GM12878 (cell line): ENCODE results near the gene SLU7. TPM values are rescaled to one million over a fixed set of nuclear protein-coding genes. Genes with fewer than 3 reads are reported as not detected.

Experiments
- BHLHE40 ChIP-seq, 2 experiments: fragments of 450-650 bp in 1 of 2; IDR thresholded peaks; 2 replicates each; pipeline ENCODE4 v1.6.1; 2011 to 2017; ENCODE audit warnings: low read depth in 2 of 2, borderline replicate concordance in 1 of 2, improper control_type of control experiment in 1 of 2, low read length in 1 of 2, mild to moderate bottlenecking in 1 of 2
- BRCA1 ChIP-seq: IDR thresholded peaks from 2 replicates; pipeline ENCODE4 v1.6.1; 2011; ENCODE audit warnings: low read depth, low read length, improper control_type of control experiment
- CBX5 ChIP-seq: sonication (generic); IDR thresholded peaks from 2 replicates; pipeline ENCODE4 v1.6.1; 2016; ENCODE audit warnings: low read depth, moderate library complexity, mild to moderate bottlenecking, inconsistent platforms
- HDAC2 ChIP-seq: fragments of 200-600 bp; sonication (generic); IDR thresholded peaks from 2 replicates; pipeline ENCODE4 v1.6.1; 2017
- NBN ChIP-seq: fragments of 450-650 bp; IDR thresholded peaks from 2 replicates; pipeline ENCODE4 v1.6.1; 2016
- NFYB ChIP-seq: IDR thresholded peaks from 2 replicates; pipeline ENCODE4 v1.6.1; 2011; ENCODE audit warnings: low read depth, mild to moderate bottlenecking, low read length, improper control_type of control experiment, moderate library complexity; ENCODE audit not compliant: insufficient read depth
- SIX5 ChIP-seq: IDR thresholded peaks from 2 replicates; pipeline ENCODE4 v1.6.1; 2011; ENCODE audit warnings: mild to moderate bottlenecking, low read depth, low read length, moderate library complexity; ENCODE audit not compliant: severe bottlenecking
- SMARCA5 ChIP-seq: fragments of 450-650 bp; IDR thresholded peaks from 2 replicates; pipeline ENCODE4 v1.6.1; 2017; ENCODE audit warnings: mild to moderate bottlenecking
- SP1 ChIP-seq: IDR thresholded peaks from one replicate; pipeline ENCODE4 v1.6.1; 2011; ENCODE audit warnings: low read depth, low read length
- SUZ12 ChIP-seq: fragments of 200-600 bp; sonication (generic); IDR thresholded peaks from one replicate; pipeline ENCODE4 v1.6.1; 2018; ENCODE audit warnings: antibody characterized with exemption, mild to moderate bottlenecking; ENCODE audit not compliant: unreplicated experiment
- TCF12 ChIP-seq: IDR thresholded peaks from 2 replicates; pipeline ENCODE4 v1.6.1; 2011; ENCODE audit warnings: low read depth, mild to moderate bottlenecking, low read length
- polyA plus RNA-seq, 11 experiments: library from polyadenylated mRNA; depleted of rRNA in 4 of 11; unstranded in 6 of 11; stranded (reverse) in 5 of 11; fragments of >200 nt; fragmentation: Nextera tagmentation in 4 of 11; fragmentation: Illumina TruSeq in 1 of 11; extraction: Ambion mirVana in 4 of 11; extraction: Trizol in 1 of 11; gene quantifications; 1 replicate in 1 of 11; 2 replicates in 10 of 11; pipeline versions ENCODE4 v1.2.1 to v1.2.3, GENCODE V29; 2011 to 2016; ENCODE audit warnings: inconsistent platforms in 2 of 11, missing spikeins in 2 of 11, low read depth in 1 of 11
- total RNA-seq, 4 experiments: library from RNA; depleted of rRNA in 3 of 4; stranded (reverse); fragments of >200 nt in 3 of 4; fragmentation: Illumina TruSeq in 1 of 4; extraction: Trizol in 1 of 4; gene quantifications; 2 replicates each; pipeline versions ENCODE4 v1.2.1 to v1.2.3, GENCODE V29; 2013 to 2021
- TF ChIP-seq, protein P1 (sequence below): IDR thresholded peaks from 2 replicates; pipeline ENCODE4 v1.6.1; 2011; ENCODE audit warnings: mild to moderate bottlenecking, low read depth, low read length, moderate library complexity; ENCODE audit not compliant: insufficient replicate concordance
- TF ChIP-seq, protein P2 (sequence below): fragments of 450-650 bp; IDR thresholded peaks from 2 replicates; pipeline ENCODE4 v1.6.1; 2018; ENCODE audit warnings: mild to moderate bottlenecking, low read depth, moderate library complexity; ENCODE audit not compliant: partially characterized antibody

Gene SLU7
- total and polyA plus RNA-seq, 10 of the 15 experiments (the other 5 are each of a cell fraction or from before 2014, with no cell fraction given): 32.7 to 55.2 (median 46.6) TPM

DNA sequence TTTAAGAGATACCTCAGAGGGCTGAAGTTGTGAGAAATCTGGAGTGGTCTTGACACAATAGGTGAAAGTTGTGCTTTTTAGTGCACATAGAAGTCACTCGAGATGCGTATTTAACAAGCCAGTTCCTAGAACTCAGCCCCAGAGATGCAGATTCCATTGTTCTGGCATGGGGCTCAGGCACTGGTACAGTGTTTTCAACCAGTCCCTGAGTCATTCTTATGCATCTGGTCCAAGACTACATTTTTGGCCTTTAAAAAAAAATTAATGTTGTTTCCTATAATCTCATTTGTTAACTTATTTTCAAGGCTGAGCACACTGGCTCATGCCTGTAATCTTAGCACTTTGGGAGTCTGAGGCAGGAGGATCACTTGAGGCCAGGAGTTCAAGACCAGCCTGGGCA is 32.4 kb upstream of the SLU7 start (continued):
- TF ChIP-seq, protein P1, sequence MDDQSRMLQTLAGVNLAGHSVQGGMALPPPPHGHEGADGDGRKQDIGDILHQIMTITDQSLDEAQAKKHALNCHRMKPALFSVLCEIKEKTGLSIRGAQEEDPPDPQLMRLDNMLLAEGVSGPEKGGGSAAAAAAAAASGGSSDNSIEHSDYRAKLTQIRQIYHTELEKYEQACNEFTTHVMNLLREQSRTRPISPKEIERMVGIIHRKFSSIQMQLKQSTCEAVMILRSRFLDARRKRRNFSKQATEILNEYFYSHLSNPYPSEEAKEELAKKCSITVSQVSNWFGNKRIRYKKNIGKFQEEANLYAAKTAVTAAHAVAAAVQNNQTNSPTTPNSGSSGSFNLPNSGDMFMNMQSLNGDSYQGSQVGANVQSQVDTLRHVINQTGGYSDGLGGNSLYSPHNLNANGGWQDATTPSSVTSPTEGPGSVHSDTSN: no peak
- no peak for TF ChIP-seq NBN
- TF ChIP-seq, protein P2, sequence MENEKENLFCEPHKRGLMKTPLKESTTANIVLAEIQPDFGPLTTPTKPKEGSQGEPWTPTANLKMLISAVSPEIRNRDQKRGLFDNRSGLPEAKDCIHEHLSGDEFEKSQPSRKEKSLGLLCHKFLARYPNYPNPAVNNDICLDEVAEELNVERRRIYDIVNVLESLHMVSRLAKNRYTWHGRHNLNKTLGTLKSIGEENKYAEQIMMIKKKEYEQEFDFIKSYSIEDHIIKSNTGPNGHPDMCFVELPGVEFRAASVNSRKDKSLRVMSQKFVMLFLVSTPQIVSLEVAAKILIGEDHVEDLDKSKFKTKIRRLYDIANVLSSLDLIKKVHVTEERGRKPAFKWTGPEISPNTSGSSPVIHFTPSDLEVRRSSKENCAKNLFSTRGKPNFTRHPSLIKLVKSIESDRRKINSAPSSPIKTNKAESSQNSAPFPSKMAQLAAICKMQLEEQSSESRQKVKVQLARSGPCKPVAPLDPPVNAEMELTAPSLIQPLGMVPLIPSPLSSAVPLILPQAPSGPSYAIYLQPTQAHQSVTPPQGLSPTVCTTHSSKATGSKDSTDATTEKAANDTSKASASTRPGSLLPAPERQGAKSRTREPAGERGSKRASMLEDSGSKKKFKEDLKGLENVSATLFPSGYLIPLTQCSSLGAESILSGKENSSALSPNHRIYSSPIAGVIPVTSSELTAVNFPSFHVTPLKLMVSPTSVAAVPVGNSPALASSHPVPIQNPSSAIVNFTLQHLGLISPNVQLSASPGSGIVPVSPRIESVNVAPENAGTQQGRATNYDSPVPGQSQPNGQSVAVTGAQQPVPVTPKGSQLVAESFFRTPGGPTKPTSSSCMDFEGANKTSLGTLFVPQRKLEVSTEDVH: no peak
- TF ChIP-seq BHLHE40 (IDR thresholded peaks at IDR 0.05; ENCODE audit: borderline replicate concordance in 1 of 2, low read depth in 2 of 2, low read length in 1 of 2): no peak
- TF ChIP-seq NFYB: no peak
- TF ChIP-seq BRCA1: no peak
- TF ChIP-seq HDAC2: no peak
- TF ChIP-seq SMARCA5: no peak
- no peak for TF ChIP-seq SIX5
- TF ChIP-seq SUZ12: no peak
- no peak for TF ChIP-seq CBX5
- no peak for TF ChIP-seq TCF12
- TF ChIP-seq SP1: no peak
